GM21529 (cell line): ENCODE data around the gene EIF6.

Experiments
- ATAC-seq: cut with Tn5 transposase; IDR thresholded peaks from one replicate; pipeline ENCODE4 v1.9.1; 2021; ENCODE audit not compliant: unreplicated experiment

The EIF6 gene

DNA sequence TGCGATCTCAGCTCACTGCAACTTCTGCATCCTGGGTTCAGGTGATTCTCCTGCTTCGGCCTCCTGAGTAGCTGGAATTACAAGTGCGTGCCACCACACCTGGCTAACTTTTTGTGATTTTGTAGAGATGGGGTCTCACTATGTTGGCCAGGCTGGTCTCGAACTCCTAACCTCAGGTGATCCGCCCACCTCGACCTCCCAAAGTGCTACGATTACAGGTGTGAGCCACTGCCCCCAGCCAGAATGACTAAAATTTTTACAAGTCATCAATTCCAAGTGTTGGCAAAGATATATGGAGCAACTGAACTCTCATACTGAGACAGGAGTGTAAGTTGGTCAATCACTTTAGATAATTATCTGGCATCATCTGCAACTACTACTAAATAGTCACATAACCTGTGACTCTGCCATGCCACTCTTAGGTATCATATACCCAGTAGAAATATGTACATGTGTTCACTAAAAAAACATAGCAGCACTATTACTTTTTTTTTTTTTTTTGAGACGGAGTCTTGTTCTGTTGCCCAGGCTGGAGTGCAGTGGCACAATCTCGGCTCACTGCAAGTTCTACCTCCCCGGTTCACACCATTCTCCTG, 3.0 kb downstream of the EIF6 start:
- ATAC-seq = no peak

DNA sequence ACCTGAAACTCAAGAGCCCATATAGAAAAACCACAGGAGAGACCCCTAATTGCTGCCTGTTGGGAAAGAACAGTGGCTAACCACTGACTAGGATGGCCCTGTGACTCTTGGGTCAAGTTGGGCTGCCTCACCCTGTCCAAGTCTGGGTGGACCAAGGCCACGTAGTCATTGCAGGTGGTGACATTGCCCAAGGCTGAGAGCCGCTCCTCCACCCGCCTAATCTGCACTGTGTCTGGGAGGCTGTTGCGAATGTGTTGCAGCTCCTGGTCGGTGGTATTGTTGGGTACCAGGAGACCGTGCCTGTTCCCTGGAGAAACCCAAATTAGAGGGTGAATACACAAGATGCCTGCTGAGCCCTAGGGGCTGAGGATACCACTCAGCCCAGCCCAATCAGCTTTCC, 4.0 kb downstream of the EIF6 start:
- no peak for ATAC-seq

DNA sequence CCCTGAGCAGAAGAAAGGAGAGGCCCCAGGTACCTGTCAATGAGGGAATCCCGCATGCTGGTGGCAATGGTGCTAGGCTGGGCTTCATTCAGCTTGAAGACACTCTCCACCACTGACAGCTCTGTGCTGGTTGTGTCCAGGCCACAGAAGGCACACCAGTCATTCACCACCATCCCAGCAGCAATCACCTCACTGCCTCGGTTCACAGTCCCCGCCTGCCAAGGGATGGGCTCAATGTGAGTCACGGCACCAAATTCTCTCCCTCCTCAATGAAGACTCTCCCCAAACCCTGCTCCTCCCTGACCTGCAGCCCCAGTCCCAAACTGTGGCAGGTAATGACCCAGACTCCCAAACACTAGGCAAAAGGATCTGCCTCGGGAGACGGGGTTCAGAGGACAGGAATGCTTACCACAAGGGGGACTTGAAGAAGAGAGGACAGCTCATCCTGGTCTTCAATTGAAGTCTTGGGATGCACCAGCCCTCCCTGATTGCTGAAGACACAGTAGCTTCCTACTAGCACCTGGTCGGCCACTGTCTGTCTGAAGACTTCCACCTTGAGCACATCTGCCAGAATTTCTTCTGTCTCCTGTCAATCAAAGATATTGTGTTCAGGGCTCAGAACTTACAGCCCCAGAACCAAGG, 4.9 kb downstream of the EIF6 start:
- no peak for ATAC-seq

DNA sequence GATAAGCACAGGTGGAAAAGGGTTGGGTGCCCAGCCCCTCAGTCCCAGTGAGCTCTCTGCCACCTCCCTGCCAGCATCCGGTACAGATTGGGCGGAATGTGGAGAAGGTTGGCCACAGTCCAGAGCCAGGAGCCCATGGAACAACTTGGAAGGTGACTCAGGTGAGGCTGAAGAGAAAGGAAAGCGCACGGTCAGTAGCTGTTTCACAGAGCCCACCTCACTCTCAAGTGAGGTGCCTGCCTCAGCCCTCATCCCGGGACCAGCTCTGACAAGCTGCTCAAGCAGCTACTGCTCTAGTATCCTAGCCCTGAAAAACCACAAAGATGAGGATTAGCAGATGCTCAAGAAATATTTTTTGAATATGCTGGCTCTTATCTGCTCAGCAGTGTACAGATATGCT, 5.5 kb downstream of the EIF6 start:
- no peak for ATAC-seq

DNA sequence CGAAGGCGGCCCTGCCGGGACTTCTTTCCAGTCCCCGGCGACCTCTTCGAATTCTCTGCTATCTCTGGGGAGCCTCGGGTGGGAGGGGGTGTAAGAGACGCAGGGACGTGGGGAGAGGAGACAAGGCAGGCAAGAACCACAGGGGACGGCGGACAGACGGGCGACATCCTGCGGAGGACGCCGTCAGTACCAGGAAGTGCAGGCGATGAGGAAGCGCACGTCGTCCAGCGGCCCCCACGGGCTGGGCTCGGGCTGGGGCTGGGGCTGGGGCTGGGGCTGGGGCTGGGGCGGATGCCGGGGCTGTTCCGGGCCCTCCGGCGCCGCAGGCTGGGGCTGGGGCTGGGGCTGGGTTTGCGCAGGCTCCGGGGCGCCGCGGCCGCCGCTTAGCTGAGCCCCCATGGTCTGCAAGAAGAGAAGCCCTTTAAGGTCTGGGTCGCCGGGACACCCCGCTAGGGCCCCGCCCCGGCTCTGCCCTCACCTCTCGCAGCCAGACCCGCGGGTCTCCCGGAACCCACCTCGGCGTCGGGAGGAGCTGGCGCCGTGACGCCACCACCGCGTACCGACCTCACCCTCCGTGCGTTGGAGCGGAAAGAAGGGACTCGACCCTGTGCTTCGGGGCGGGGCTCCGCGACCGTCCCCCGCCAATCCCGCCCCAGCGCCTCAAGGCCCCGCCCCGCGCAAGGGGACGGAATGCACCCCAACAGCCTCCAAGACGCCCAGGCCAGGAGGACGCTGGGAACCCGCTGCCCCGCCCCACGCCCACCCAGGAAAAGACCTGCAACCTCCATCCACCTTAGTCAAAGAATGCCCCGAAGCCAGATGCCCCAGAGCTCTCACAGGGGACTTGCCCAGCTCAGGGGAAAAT, 6.8 kb downstream of the EIF6 start, which contains the start of gene MMP24OS:
TSS of gene MMP24OS (minus strand) at position 592 of the 865 bp plus-strand sequence. CDS start at position 399, 193 bp downstream.
- ATAC-seq = peak; percentile 78

DNA sequence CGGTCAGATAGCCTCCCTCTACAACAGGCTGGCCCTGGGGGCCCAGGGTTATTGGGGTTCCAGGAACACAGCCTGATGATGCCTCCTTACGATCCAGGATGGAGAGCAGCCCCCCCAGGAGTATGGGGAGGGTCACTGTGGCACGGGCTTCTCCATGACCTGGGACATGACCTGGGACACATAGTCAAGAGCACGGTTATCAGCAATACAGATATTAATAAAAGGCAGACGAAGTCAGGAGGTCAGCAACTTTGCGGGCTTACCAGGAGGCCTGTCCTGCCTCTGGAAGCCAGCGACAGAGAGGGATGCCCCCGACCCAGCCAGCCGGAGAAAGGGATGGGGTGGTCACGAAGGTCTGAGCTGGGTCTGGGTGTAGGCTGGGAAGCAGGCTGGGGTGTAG, 7.4 kb downstream of the EIF6 start:
- no peak for ATAC-seq

DNA sequence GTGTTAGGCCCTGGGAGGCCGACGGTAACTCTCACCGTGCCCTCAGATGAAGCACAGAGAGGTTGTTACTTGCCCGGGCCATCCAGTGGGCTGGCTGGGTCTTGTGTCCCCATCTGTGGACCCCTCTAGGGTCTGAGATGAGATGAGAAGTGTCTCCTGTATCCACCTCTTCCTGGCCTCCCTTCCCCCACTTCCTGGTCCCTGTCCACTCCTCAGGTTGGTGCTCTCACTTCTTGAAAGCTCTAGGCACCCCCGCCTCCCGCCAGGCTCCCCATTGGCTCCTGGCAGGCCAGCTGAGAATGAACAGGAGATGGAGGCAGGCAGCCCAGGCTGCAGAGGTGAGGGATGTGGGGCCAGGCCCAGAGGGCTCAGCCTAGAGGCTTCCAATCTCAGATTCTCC, 8.2 kb downstream of the EIF6 start:
- ATAC-seq = no peak

DNA sequence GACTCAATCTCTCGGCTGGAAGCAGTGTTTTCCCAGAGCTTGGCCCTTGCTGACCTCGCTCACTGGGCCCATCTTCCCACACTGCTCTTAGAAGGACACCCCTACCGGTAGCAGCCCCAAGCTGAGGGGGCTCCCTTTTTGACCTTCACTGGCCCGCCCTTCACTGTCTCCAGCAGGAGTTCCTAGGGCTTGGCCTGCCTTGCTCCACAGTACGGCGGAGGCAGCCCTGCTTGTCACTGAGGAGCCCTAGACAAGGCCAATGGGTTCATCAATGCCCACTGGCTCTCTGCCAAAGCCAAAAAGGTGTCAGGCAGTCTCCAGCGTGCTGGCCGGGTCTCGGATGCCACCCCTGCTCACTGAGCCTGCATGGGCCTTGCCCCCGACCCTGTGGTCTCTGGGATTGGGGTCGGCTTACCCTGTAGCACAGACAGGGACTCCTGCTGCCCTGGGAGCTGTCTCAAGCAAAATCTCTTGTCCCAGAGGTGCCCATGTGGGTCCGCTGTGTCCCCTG, 8.8 kb downstream of the EIF6 start:
- no peak for ATAC-seq

DNA sequence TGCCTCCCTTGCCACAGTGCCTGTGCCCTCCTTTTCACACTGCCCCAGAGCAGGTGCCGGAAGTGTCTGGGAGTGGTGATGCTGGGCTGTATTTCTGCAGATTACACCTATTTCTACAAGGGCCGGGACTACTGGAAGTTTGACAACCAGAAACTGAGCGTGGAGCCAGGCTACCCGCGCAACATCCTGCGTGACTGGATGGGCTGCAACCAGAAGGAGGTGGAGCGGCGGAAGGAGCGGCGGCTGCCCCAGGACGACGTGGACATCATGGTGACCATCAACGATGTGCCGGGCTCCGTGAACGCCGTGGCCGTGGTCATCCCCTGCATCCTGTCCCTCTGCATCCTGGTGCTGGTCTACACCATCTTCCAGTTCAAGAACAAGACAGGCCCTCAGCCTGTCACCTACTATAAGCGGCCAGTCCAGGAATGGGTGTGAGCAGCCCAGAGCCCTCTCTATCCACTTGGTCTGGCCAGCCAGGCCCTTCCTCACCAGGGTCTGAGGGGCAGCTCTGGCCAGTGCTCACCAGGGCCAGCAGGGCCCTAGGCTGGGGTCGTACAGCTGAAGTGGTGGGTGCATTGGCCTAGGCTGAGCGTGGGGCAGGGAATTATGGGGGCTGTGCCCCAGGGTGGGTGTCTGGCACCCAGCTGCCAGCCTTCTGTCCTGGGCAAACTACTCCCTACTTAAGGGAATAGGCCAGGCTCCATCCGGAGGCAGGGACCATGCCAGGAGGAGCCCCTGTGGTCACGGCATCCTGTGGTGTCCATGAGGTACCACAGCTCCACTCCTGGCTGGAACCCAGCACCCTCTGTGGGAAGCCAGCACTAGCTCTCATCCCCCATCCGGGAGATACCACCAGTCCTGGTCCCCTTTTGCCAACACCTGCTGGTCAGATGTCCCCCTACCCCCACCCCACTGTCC, 10.1 kb downstream of the EIF6 start:
- no peak for ATAC-seq

DNA sequence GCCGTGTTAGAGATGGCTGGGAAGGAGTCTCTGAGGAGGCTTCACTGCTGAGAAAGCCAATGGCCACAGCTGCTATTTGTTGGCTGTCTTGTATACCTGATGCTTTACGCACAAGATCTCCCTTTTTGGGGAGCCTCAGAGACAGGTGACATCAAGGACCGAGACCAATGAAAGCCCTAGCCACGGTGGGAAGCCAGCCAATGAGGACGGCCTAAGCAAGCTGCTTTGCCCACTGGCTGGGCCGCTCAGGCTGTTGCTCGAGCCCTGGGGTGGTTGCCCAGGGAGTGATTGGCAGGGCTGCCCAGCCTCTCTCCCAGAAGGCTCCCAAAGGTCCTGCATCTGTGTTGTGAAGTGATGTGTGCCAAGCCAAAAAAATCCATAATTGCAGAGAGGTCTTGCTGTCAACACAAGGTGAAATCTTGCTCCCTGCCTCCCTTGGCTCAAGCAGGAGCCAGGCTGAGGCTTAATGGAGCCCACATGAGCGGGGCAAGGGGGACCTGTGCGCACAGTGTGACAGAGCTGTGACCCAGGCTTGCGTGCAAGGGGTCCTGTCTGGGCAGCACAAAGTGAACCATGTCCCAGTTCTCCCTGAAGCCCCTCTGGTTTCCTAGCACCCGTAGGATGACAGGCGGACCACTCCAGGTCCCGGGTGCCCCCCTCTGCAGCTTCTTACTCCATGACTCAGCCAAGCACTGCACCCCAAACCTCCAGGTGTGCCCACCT, 11.0 kb downstream of the EIF6 start:
- no peak for ATAC-seq

DNA sequence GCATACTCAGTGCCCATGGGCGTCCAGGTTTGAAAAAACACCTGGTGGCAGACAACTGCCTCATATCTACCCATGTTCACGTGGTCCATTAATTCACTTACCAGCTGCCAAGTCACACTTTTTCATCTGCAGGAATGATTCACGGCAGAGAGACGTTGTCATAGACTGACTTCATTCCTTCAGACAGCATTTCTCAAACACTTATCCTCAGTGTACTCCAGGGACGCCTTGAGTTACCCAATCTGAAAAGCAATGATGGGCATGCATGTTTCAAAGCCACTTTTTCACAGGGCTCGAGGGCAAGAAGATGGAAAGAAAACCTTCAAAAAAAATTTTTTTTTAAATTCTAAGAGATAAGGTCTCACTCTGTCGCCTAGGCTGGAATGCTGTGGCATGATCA, 12.7 kb downstream of the EIF6 start:
- no peak for ATAC-seq

DNA sequence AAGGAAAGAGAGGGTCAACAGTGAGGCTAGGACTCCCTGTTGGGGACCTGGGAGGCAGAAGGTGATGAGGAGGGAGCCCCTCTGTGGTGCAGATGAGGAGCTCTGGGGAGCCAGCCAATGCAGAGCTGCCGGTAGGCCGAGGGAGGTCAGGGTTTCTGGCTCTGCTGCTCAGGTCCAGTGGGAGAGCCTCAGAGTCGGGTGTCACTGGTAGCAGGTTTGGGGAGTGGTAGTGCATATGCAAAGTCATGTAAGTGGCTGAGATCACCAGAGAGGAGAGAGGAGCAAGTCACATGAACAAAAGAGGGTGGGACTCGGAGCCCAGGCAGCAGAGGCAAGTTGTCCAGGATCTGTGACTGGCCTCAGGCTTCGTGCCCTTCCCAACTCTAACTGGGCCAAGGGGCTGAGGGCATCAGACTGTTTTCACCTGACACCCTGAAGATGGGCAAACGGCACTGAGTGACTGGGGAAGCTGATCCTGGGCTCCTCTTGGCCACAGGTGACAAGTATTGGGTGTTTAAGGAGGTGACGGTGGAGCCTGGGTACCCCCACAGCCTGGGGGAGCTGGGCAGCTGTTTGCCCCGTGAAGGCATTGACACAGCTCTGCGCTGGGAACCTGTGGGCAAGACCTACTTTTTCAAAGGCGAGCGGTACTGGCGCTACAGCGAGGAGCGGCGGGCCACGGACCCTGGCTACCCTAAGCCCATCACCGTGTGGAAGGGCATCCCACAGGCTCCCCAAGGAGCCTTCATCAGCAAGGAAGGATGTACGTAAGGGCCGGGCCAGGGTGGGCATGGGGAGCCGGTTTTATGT, 13.3 kb downstream of the EIF6 start:
- ATAC-seq = no peak

DNA sequence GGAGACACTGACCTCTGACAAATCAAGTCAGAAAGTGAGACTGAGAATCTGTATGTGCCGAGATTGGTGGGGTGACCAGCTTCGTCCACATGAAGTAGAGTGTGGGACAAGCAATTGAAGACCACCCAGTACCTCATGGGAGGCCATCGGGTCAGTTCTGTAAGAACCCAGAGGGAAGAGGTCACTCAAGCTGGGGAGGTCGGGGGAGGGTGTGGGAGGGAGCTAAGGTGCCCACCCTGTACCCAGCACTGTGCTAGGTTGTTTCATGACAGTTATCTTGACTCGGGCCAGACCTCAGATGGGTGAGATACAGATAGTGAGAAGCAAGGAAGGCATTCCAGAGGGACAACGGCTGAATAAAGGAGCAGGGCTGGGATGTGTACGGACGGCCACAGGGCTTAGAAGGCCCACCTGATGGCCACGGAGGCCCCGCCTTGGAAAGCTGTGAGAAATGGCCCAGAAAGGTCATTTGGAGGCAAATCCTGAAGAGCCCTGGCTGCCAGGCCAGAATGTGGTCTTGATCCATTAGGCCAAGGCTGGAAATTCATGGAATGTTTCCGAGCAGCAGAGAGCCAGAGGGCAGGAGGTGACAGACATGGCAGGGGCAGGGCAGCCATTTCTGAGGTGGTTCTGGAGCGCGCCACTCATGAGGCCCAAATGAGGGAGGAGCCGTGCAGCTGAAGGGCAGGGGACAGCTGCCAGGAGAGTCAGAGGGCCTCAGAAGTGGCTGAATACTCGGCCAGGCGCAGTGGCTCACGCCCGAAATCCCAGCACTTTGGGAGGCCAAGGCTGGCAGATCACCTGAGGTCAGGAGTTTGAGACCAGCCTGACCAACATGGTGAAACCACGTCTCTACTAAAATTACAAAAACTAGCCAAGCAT, 14.3 kb downstream of the EIF6 start:
- no peak for ATAC-seq

DNA sequence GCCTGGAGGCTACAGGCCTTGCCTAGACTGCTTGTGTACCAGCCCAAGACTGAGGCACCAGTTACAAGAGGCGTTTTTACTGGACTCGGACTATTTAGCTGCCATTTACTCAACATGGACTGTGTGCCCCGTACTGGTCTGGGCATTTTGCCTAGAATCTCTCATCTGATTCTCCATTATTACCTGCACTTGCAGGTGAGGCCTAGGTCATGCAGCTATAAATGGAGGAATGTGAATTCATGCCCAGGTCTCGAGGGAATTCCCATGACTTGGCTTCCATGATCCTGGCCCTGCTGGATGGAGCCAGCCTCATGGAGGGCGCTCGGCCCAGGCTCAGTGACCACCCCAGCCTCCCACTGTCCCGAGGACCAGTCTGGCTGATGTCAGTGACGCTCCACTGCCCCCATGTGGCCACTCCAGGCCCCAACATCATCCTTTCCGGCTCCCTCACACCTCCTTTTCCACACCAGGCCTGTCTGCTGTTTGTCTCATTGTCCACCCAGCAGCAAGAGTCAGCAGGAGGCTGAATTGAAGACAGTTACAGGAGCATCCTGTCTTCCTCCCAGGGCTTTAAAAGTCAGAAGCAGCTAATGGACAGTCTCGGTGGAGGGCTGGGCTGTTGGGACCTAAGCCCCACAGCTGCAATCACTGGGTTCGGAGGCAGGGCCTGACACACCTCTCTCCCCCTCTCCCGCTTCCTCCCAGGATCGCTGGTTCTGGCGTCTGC, 15.4 kb downstream of the EIF6 start:
- no peak for ATAC-seq

DNA sequence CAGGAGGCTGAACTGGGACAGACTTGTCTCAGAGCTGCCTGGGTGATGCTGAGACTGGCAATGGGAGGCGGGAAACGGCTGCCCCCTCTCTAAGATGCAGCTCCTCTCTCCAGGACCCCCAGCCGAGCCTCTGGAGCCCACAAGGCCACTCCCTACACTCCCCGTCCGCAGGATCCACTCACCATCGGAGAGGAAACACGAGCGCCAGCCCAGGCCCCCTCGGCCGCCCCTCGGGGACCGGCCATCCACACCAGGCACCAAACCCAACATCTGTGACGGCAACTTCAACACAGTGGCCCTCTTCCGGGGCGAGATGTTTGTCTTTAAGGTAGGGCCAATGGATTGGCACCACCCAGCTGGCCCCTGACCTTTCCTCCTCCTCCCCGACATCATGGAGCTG, 17.5 kb downstream of the EIF6 start:
- ATAC-seq = no peak

DNA sequence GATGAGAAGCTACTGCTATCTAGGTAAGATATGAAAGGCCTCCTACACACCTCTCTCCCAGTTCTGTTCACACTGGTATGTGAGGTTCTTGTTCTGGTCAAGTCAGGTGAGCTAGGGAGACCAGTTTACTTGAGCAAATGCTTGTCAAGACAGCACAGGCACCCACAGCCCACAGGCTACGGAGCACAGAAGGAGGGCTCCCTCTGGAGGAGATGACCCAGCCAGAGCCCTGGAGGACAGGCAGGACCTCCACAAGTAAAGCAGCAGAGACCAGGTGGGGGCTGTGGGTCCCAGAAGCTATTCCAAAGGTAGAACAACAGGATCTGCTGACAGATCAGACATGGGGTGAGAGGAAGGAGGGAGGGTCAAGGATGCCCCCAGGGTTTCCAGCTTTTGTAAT, 19.8 kb downstream of the EIF6 start:
- no peak for ATAC-seq

DNA sequence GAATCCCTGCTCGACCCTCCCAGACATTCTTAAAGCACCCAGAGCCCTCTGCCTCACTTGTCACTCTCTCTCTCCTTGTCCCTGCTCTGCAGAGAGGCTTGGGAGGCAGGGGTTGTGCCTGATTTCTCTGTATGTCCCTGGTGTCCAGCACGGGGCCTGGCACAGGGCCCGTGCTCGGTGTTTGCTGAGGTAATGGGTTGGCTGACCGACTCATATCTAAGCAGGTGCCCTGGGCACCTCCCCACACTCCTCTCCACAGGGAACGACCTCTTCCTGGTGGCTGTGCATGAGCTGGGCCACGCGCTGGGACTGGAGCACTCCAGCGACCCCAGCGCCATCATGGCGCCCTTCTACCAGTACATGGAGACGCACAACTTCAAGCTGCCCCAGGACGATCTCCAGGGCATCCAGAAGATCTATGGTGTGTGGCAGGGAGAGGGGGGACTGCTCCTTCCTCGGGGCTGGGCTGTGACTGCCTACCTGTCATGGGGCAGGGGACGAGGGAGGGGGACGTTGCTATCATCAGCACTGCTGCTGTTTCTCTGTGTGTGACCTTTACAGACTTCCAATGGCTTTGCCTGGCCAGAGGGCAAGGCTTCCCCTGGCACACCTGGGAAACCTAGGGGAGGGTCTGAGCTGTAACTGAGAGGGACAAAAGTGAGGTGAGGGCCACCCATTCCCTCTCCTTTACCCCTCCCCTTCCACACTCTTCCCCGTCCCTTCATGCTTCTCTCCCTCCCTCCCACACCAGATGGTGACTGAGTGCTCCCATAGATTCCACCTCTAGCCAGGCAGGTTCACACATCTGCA, 20.8 kb downstream of the EIF6 start:
- ATAC-seq = no peak
